HL-60 (cell line): ENCODE results near the gene ST7L.

ENCODE experiments used
- DNase-seq, 2 experiments: peaks; one replicate each; pipeline ENCODE4 v3.0.0-alpha.2; 2010 to 2020; ENCODE audit warnings: low read depth in 1 of 2, low spot score in 1 of 2
- H3K27ac ChIP-seq: fragments of 250-450 bp; sonication (Bioruptor Pico); replicated peaks from 2 replicates; pipeline ENCODE4 v1.5.1; 2020; ENCODE audit warnings: mild to moderate bottlenecking, moderate library complexity
- H3K27me3 ChIP-seq: fragments of 250-450 bp; sonication (Bioruptor Pico); 2 replicates; pipeline ENCODE4 v1.5.1; 2021; ENCODE audit warnings: mild to moderate bottlenecking, moderate library complexity; ENCODE audit not compliant: insufficient read depth, poor library complexity, severe bottlenecking
- H3K4me3 ChIP-seq: replicated peaks from 2 replicates; pipeline ENCODE4 v1.5.1; 2011; ENCODE audit warnings: mild to moderate bottlenecking, control low read depth, low read length; ENCODE audit not compliant: insufficient read depth
- GABPA ChIP-seq: IDR thresholded peaks from 2 replicates; pipeline ENCODE4 v1.6.1; 2012; ENCODE audit warnings: low read depth
- POLR2AphosphoS5 ChIP-seq: IDR thresholded peaks from 2 replicates; pipeline ENCODE4 v1.6.1; 2012; ENCODE audit warnings: low read depth
- SPI1 ChIP-seq: IDR thresholded peaks from 2 replicates; pipeline ENCODE4 v1.6.1; 2012; ENCODE audit warnings: low read depth, mild to moderate bottlenecking, borderline replicate concordance
- TF ChIP-seq, protein P1 (sequence below): IDR thresholded peaks from 2 replicates; pipeline ENCODE4 v1.6.1; 2012; ENCODE audit warnings: low read depth; ENCODE audit not compliant: insufficient replicate concordance
- TF ChIP-seq, protein P2 (sequence below): IDR thresholded peaks from one replicate; pipeline ENCODE4 v1.5.1; 2011; ENCODE audit warnings: low read length, control low read depth, inconsistent platforms; ENCODE audit not compliant: insufficient read depth

Gene ST7L

DNA sequence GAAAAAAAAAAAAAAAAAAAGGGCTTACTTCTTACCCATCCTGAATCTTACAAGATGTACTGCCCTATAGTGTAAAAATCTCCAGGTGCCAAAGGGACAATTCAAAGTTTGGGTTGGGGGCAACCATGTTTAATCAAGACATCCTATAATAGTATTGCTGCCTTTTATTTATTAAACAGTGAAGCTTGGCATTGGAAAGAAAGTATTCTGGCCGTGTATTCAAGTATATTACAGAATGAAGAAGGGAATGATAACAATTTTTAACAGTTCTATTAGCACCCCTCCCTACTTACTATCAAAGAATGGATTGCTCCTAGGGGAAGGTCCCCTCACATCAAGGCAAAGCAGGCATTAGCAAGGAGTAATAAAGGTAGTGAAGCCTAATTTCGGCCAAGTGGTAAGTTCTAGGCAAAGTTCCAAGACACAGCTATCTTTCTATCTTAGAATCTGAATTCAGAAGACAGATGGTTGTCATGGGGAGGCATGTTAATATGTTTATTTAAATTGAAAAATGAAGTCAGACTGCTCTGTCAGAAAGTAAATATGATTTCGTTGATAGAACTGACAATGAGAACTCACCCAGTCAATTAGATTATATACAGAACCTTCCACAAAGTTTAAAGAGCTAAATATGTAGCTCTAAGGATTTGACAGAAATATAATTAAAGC, 24.6 kb downstream of the ST7L start:
- no peak for TF ChIP-seq GABPA
- TF ChIP-seq, protein P1, sequence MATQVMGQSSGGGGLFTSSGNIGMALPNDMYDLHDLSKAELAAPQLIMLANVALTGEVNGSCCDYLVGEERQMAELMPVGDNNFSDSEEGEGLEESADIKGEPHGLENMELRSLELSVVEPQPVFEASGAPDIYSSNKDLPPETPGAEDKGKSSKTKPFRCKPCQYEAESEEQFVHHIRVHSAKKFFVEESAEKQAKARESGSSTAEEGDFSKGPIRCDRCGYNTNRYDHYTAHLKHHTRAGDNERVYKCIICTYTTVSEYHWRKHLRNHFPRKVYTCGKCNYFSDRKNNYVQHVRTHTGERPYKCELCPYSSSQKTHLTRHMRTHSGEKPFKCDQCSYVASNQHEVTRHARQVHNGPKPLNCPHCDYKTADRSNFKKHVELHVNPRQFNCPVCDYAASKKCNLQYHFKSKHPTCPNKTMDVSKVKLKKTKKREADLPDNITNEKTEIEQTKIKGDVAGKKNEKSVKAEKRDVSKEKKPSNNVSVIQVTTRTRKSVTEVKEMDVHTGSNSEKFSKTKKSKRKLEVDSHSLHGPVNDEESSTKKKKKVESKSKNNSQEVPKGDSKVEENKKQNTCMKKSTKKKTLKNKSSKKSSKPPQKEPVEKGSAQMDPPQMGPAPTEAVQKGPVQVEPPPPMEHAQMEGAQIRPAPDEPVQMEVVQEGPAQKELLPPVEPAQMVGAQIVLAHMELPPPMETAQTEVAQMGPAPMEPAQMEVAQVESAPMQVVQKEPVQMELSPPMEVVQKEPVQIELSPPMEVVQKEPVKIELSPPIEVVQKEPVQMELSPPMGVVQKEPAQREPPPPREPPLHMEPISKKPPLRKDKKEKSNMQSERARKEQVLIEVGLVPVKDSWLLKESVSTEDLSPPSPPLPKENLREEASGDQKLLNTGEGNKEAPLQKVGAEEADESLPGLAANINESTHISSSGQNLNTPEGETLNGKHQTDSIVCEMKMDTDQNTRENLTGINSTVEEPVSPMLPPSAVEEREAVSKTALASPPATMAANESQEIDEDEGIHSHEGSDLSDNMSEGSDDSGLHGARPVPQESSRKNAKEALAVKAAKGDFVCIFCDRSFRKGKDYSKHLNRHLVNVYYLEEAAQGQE, result no peak
- TF ChIP-seq, protein P2, sequence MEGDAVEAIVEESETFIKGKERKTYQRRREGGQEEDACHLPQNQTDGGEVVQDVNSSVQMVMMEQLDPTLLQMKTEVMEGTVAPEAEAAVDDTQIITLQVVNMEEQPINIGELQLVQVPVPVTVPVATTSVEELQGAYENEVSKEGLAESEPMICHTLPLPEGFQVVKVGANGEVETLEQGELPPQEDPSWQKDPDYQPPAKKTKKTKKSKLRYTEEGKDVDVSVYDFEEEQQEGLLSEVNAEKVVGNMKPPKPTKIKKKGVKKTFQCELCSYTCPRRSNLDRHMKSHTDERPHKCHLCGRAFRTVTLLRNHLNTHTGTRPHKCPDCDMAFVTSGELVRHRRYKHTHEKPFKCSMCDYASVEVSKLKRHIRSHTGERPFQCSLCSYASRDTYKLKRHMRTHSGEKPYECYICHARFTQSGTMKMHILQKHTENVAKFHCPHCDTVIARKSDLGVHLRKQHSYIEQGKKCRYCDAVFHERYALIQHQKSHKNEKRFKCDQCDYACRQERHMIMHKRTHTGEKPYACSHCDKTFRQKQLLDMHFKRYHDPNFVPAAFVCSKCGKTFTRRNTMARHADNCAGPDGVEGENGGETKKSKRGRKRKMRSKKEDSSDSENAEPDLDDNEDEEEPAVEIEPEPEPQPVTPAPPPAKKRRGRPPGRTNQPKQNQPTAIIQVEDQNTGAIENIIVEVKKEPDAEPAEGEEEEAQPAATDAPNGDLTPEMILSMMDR, result no peak
- no peak for TF ChIP-seq SPI1
- no peak for TF ChIP-seq POLR2AphosphoS5
- Histone ChIP-seq H3K27ac (no peak overlapping the region), H3K4me3 (no peak overlapping the region), H3K27me3 (no peaks in the 10 kb centered on the region)
- no peak for DNase-seq

DNA sequence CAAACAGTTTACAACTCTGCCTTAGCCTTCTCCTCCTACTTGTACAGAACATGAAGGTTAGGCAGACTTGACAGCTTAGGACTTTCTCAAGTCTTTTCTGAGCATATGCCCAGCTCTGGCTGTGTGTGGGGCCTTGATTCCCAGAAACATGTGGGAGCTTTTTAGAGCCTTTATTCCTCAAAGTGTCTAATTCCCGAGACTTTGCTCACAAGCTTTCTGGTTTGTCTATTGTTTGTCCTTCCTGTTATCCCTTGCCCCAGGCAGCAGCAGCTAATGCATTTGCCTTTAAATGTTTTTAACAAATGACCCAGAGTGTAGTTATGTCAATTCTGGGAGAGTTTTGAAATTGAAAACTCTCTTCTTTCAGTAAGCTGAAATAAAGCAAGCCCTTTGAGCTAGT, 29.2 kb downstream of the ST7L start:
- Histone ChIP-seq H3K27ac (no peak overlapping the region), H3K27me3 (no peaks in the 10 kb centered on the region), H3K4me3 (no peak overlapping the region)
- DNase-seq, result no peak
- TF ChIP-seq SPI1, result no peak
- TF ChIP-seq, protein P1, result no peak
- TF ChIP-seq, protein P2, result no peak
- TF ChIP-seq POLR2AphosphoS5, result no peak
- TF ChIP-seq GABPA, result no peak

DNA sequence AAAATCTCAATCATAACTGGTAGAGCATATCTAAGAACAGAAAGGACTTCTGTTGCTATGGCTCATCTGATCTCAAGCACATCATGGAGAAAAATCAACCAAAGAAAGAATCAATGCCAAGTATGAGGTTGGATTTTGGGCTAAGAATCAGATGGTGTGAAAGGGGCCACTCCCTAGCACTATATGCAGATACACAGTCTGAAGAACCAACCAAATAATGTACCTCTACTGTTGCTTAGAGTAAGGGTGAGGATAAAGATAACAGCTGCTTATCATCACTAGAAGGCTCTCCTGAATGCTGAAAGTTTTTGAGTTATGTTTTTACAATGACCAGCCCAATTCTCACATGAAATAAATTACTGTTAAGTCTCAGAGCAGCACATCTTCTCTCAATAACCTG, 35.6 kb downstream of the ST7L start:
- Histone ChIP-seq H3K27me3 (no peaks in the 10 kb centered on the region), H3K27ac (no peak overlapping the region), H3K4me3 (no peak overlapping the region)
- TF ChIP-seq SPI1 (no peak), POLR2AphosphoS5 (no peak), GABPA (no peak)
- TF ChIP-seq, protein P1, result no peak
- TF ChIP-seq, protein P2, result no peak
- no peak for DNase-seq
